NCI-H748 (cell line): ENCODE data around the gene BNC2.
A peak's percentile ranks its signal among the peaks of the same experiment; 100 is the strongest.

Source experiments
- DNase-seq: peaks from one replicate; lab custom pipeline; 2025; ENCODE audit not compliant: unreplicated experiment; lab: John Stamatoyannopoulos, UW

The BNC2 gene

GRCh38 chr9:16719921-16720320 is 150.5 kb downstream of the BNC2 start:
- no peak for DNase-seq

DNA sequence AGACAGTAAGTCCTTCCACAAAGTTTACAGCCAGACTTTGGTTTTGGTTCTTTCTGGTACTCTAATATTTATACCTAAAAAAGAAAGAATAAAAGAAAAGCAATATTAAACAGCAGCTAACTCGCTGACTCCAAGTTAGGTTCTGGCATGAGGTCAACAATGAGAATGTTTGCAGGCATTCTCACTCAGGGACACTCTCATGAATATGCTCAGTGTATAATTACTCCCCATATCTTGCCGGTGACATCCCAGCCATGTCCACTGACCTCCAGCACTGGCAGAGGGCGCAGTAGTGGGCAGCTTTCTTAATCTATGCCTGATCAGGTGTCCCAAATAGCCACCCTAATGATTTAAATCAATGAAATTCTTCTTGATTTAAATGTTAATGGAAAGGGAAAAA is 151.5 kb downstream of the BNC2 start:
- no peak for DNase-seq

DNA sequence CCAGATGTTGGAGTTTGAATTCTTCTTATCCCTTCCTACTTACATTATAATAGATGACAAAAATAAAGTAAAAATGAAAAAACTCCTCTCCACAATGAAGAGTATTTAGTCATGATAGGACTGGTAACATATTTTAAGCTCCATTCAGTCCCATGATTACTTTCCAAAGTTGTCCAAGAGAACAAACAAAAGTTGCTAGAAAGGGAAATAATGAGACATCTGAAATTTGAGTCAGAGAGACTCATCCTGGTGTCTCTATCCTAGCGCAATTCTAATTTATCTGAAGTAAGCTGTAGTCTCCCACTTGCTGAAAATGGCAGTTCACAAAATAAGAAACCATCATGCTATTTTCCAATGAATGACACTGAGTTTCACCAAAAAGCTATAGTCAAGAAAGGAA is 152.2 kb downstream of the BNC2 start:
- no peak for DNase-seq

DNA sequence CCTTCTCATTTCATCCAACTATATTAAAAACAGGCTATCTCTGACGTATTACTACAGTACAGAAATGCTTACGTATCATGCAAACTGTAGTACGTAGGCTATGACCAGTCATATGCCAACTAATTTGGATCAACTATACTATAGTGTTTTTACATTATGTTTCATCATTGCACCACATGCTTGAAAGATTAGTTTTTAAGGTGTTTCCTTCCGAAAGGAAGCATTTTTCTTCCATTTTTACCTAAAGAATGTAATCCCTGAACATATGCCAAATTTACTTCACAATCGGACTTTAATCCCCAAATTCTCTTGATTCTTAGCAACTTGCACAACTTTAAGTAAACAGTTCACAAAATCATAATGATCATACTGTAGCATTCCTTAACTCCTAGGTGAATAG is 153.9 kb downstream of the BNC2 start:
- DNase-seq = no peak

GRCh38 chr9:16715404-16715803 is 155.1 kb downstream of the BNC2 start:
- no peak for DNase-seq

DNA sequence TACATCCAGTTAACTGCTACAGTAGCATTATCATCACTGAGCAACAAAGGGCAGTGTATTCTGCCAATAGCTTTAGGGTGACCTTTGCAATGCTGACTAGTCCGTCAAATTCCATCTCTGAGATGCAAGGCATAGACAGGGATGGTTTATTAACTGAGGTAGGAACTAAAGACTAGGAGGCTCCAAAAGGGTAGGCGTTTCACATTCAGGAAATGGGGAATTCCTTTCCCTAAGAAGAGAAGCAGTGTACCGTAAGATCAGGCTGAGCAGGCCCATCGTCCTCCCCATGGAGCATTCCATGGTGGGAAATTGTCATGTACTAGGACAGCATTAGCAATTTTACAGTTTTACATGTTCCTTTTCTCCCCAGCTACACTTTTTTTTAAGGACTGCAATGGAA is 157.7 kb downstream of the BNC2 start:
- no peak for DNase-seq

GRCh38 chr9:16710888-16711287 is 159.6 kb downstream of the BNC2 start:
- DNase-seq = peak; percentile 66

DNA sequence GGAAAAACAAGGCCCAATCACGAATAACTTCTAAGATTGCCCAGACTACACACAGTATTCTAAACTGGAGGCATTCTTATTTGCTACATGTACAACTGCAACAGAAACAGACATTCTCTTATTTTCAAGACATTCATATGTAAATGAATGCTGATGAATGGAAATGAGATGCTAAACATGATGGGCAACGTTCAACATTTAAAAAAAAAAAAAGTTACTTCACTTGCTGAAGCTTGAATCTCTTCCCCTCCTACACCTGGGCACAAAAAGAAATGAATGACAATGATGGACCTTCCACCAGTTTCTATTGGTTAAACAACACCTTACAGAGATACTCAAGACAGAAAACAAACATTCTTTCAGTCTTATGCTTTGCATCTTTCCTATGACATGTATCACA is 160.5 kb downstream of the BNC2 start:
- DNase-seq = no peak

- DNase-seq = no peak
Measured at GRCh38 chr9:16708656-16709435, 161.6 kb downstream of the BNC2 start.

DNA sequence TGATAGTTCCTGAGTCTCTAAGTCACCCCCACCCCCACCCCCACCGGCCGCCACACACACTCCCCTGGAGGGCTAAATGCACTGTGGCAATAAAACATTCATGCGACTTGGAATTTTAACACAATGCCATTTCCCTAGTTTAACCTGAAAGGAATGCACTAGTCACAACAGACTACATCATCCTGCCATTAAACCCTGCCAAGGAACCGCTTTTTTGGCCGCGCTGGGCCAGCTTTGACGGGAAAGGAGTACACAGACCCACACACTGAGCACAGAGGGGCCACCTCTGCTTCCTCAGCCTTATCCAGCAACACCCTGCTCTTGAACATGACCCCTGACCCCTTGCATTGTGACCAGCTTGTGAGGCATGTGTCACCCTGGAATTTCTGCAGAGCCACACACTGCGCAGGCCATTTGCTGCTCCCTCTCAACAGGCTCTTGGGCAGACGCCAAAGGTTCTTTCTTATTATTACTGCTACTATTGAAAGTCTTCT is 165.3 kb downstream of the BNC2 start:
- peak; percentile 84 for DNase-seq

- no peak for DNase-seq
Measured at GRCh38 chr9:16704116-16705110, 166.1 kb downstream of the BNC2 start.

- no peak for DNase-seq
Measured at GRCh38 chr9:16701347-16701746, 169.1 kb downstream of the BNC2 start.

DNA sequence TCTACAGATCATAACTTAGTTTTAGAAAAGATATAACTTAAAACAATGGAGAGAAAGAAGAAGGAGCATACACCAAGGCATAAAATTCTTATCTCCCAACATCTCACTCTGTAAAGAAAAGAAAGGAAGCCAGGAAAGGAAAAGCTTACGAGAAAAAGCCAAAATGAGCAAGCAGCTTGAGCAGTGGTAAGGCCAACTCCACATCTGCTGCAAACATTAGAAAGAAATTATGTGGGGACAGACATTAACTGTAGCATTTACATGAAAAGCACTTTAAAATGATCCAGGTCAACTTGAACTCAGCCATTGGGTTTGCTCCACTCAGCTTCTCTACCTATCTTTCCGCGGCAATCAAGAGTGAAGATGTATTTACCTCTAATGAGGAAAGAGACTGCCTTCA is 176.9 kb downstream of the BNC2 start:
- no peak for DNase-seq

DNA sequence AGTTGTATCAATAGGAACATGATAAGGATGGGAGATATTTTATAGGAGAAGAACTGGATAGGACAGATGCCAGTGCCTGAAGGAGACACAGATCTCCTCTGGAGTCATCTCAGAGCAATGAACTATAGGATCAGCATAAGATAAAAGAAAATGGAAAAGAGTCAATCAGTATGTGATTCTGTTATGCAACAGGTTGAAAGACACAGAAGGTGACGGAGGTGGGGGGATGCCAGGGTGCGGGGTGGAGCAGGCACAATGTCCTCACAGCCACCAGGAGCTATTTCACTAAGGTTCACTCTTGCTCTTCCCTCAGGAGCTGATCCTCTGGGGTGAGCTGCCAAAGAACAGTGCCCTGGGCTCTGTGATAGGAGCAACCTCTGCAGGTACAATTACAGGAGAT is 179.8 kb downstream of the BNC2 start:
- DNase-seq = no peak

GRCh38 chr9:16690205-16690604 is 180.3 kb downstream of the BNC2 start:
- DNase-seq = no peak

DNA sequence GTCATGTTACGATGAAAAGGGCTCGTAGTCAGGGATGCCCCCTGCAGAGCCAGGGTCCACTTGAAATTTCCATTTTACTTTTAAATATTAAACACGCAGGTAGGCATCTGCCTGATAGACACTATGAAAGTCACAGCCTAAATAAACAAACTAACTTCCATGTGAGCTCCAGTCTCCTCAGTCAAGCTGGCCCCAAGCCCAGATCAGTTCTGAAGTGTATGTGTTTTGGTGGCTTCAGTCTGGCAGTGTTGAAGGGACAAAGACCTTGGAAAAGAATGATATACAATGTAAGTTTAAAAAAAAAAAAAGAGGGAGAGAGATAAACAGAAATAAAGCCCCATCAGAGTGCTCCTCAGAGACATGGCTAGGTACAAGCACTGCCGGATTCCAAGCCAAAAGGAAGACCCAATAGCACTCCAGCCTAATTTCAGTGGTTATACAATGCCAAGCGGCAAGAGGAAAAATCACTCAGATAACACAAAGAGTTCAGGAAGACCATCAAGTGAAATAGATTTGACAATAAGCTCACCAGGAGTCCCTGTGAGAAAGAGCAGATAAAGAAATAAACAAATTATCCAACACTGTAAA is 181.0 kb downstream of the BNC2 start:
- DNase-seq = peak; percentile 87

DNA sequence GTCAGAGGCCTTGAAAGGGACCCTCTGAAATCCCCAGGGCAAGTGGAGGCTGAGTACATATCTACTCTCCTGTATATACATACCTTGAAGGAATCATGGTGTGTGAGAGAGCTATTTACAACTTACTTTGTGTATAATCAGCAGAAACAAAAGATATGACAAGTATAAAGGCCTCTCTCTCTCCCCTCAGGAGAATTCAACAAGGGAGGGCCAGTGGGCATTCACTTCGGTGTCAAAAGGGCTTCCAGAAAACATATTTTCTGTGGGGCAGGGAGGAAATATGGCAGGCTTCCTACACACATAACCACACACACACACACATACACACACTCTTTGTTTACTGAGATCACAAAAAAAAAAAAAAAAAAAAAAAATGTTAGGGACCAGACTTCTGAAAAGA is 181.7 kb downstream of the BNC2 start:
- DNase-seq = peak; percentile 73

- no peak for DNase-seq
Measured at GRCh38 chr9:16687678-16688369, 182.6 kb downstream of the BNC2 start.

DNA sequence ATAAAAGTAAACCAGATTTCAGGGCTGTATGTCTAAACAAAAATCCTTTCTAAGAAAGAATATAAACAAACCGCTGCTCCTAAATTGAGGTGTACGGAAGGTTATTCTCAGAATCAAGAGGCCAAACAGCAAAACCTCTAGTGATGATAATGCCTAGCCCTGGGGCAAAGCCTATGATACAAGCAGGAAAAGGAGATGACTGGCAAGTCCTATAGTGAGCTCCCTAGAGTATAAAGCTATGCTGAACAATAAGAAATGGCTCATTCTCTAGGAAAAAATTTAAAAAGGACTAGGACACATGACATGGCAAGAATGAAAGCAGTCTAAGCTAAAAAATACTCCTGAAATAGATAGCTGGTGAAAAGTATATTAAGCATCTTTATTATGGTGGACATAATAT is 187.1 kb downstream of the BNC2 start:
- DNase-seq = no peak

DNA sequence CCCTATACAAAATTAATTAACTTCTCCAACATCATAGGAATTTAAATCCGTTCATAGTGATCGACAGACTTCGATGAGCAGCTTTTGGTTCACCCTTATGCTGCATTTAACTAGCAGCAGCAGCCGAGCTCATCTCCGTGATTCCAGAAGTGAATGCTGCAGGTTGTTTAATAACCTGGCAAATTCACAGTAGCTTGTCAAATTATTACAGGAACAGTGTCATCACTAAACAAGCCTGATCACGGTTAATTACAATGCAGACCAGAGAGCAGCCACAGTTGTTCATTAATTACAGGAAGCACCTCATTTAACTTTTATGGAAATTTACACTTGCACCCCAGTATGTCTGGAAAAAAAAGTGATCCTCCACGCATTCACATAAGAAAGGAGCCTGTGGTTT is 188.2 kb downstream of the BNC2 start:
- peak; percentile 29 for DNase-seq

- no peak for DNase-seq
Measured at GRCh38 chr9:16681652-16681987, 188.8 kb downstream of the BNC2 start.
